Gastroesophageal sphincter (tissue), 4 donors: ENCODE data around the gene TSPAN5. TPM values are rescaled to one million over a fixed set of nuclear protein-coding genes. Genes with fewer than 3 reads are reported as not detected.

Experiments
- ATAC-seq: fragments of 150-250 bp; one replicate; pipeline ENCODE4 v1.9.1; 2016; ENCODE audit warnings: mild to moderate bottlenecking, moderate library complexity
- H3K27ac ChIP-seq, 4 donors: fragments of 200-600 bp; sonication (generic) in 3 of 4; 1 replicate in 3 of 4; 2 replicates in 1 of 4; pipeline ENCODE4 v1.5.1; 2016 to 2019
- H3K27me3 ChIP-seq: fragments of 200-600 bp; sonication (generic); one replicate; pipeline ENCODE4 v1.5.1; 2019
- H3K36me3 ChIP-seq, 2 donors: fragments of 200-600 bp; sonication (generic); one replicate each; pipeline ENCODE4 v1.5.1; 2019; ENCODE audit warnings: control low read depth in 1 of 2
- H3K4me1 ChIP-seq, 3 donors: fragments of 200-600 bp; sonication (generic); 1 replicate in 2 of 3; 2 replicates in 1 of 3; pipeline ENCODE4 v1.5.1; 2016 to 2019; ENCODE audit warnings: control low read depth in 2 of 3
- H3K4me3 ChIP-seq, 2 donors: fragments of 200-600 bp; sonication (generic); one replicate each; pipeline ENCODE4 v1.5.1; 2019; ENCODE audit warnings: mild to moderate bottlenecking in 1 of 2, moderate library complexity in 1 of 2
- H3K9me3 ChIP-seq, 3 donors: fragments of 200-600 bp; sonication (generic); one replicate each; pipeline ENCODE4 v1.5.1; 2017 to 2019; ENCODE audit warnings: control low read depth in 2 of 3
- CTCF ChIP-seq, 4 experiments: fragments of 200-600 bp in 2 of 4; fragments of 450-650 bp in 2 of 4; sonication (generic) in 1 of 4; IDR thresholded peaks; one replicate each; pipeline ENCODE4 v1.5.1; 2017 to 2019; ENCODE audit warnings: antibody characterized with exemption in 4 of 4, mild to moderate bottlenecking in 2 of 4, moderate library complexity in 2 of 4
- EP300 ChIP-seq: sonication (generic); formaldehyde crosslinking; IDR thresholded peaks from one replicate; pipeline ENCODE4 v1.6.1; 2017; ENCODE audit warnings: antibody characterized with exemption, mild to moderate bottlenecking
- POLR2A ChIP-seq, 2 donors: fragments of 450-650 bp; IDR thresholded peaks; one replicate each; pipeline ENCODE4 v1.6.1; 2017; ENCODE audit warnings: antibody characterized with exemption in 2 of 2, mild to moderate bottlenecking in 2 of 2, moderate library complexity in 1 of 2
- POLR2AphosphoS5 ChIP-seq: sonication (generic); formaldehyde crosslinking; IDR thresholded peaks from one replicate; pipeline ENCODE4 v1.6.1; 2017; ENCODE audit warnings: antibody characterized with exemption
- WGBS, 2 donors: methylation state at CpG; one replicate each; pipeline ENCODE4 v1.1.5; 2018; ENCODE audit warnings: low coverage in 1 of 2; 5-methylcytosine and 5-hydroxymethylcytosine counted together
- total RNA-seq, 4 donors: library from RNA; depleted of rRNA; stranded (reverse); fragments of >200 nt; gene quantifications; one replicate each; pipeline ENCODE4 v1.1.0, GENCODE V29; 2016

TSPAN5 gene
- total RNA-seq, 4 donors from 2014 or later = 9.8 to 14.0 (median 12.2) TPM

- peaks cover 4 to 34% (median 10%) of the 10 kb centered on the region in 3 donors for H3K4me1 ChIP-seq
- no peaks in the 10 kb centered on the region for H3K36me3 ChIP-seq
- TF ChIP-seq POLR2AphosphoS5 = no peak
- no peak for TF ChIP-seq POLR2A (IDR thresholded peaks at IDR 0.05)
- TF ChIP-seq EP300 = no peak
- TF ChIP-seq CTCF (IDR thresholded peaks at IDR 0.05) = no peak
- no peaks in the 10 kb centered on the region for H3K27me3 ChIP-seq
- peak; percentile 28 for ATAC-seq
- no peaks in the 10 kb centered on the region for H3K9me3 ChIP-seq
- peak overlapping the region in 3 of 4 donors; percentile 48 to 60 (median 50) for H3K27ac ChIP-seq
- WGBS, 2 donors = 26 to 35% methylated on average over 3 of the region's 3 CpGs
- H3K4me3 ChIP-seq = no peak overlapping the region
These were observed 30.7 kb downstream of the TSPAN5 start for GRCh38 chr4:98627531-98628257.

- Histone ChIP-seq H3K36me3 (no peaks in the 10 kb centered on the region), H3K4me3 (no peak overlapping the region), H3K4me1 (peaks cover 4 to 34% (median 10%) of the 10 kb centered on the region in 3 donors), H3K27me3 (no peaks in the 10 kb centered on the region), H3K9me3 (no peaks in the 10 kb centered on the region), H3K27ac (peak overlapping the region; percentile 50 to 64 (median 55))
- TF ChIP-seq POLR2AphosphoS5 (peak; percentile 43), POLR2A (IDR thresholded peaks at IDR 0.05) (no peak), EP300 (no peak)
- ATAC-seq = peak; percentile 68
- 28 to 40% methylated on average over 1 to 4 of the region's 4 CpGs for WGBS, 2 donors
These were observed 32.1 kb downstream of the TSPAN5 start for GRCh38 chr4:98626350-98626749.

GRCh38 chr4:98625920-98626319 is 32.5 kb downstream of the TSPAN5 start:
- Histone ChIP-seq H3K9me3 (no peaks in the 10 kb centered on the region), H3K36me3 (no peaks in the 10 kb centered on the region), H3K27ac (peak overlapping the region in 3 of 4 donors; percentile 50 to 64 (median 60)), H3K27me3 (no peaks in the 10 kb centered on the region), H3K4me3 (no peak overlapping the region), H3K4me1 (peaks cover 4 to 34% (median 10%) of the 10 kb centered on the region in 3 donors)
- no peak for TF ChIP-seq CTCF (IDR thresholded peaks at IDR 0.05)
- no peak for TF ChIP-seq POLR2AphosphoS5
- no peak for TF ChIP-seq EP300
- TF ChIP-seq POLR2A (IDR thresholded peaks at IDR 0.05) = no peak
- WGBS, 2 donors = 77 to 83% methylated on average over 1 to 2 of the region's 2 CpGs
- ATAC-seq = no peak

- Histone ChIP-seq H3K4me3 (no peak overlapping the region), H3K27ac (peak overlapping the region in 1 of 4 donors; percentile 60), H3K27me3 (no peaks in the 10 kb centered on the region), H3K36me3 (no peaks in the 10 kb centered on the region), H3K9me3 (no peaks in the 10 kb centered on the region), H3K4me1 (peaks cover 4 to 34% (median 10%) of the 10 kb centered on the region in 3 donors)
- no peak for TF ChIP-seq POLR2A (IDR thresholded peaks at IDR 0.05)
- TF ChIP-seq EP300 = no peak
- no peak for TF ChIP-seq CTCF (IDR thresholded peaks at IDR 0.05)
- no peak for TF ChIP-seq POLR2AphosphoS5
- no peak for ATAC-seq
- 41 to 51% methylated on average over 4 of the region's 4 CpGs for WGBS, 2 donors
These were observed 33.0 kb downstream of the TSPAN5 start for GRCh38 chr4:98625399-98625798.

DNA sequence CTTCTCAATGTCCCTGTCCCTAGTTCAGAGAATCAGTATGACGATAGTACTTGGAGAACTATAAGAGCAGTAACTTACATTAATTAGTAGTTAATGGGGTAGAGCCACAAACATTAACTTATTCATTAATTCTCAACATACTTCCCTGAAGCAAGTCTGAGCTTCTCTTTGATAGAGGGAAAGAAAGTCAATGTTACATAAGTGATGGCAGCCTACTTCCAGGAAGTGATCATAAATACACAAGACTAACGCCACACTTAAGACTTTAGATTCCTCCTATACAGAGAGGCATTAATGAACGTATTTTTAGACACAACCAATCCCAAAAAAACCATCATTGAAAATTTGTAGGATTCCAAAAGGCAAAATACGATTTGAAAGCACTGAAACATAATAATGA is 33.8 kb downstream of the TSPAN5 start:
- ATAC-seq = no peak
- Histone ChIP-seq H3K4me3 (no peak overlapping the region), H3K27me3 (no peaks in the 10 kb centered on the region), H3K27ac (no peak overlapping the region), H3K9me3 (no peaks in the 10 kb centered on the region), H3K4me1 (peaks cover 4 to 34% (median 10%) of the 10 kb centered on the region in 3 donors), H3K36me3 (no peaks in the 10 kb centered on the region)
- 77 to 93% methylated on average over 3 to 4 of the region's 4 CpGs for WGBS, 2 donors
- no peak for TF ChIP-seq EP300
- TF ChIP-seq CTCF (IDR thresholded peaks at IDR 0.05) = no peak
- no peak for TF ChIP-seq POLR2A (IDR thresholded peaks at IDR 0.05)
- no peak for TF ChIP-seq POLR2AphosphoS5
